ENCODE measurements around the gene SLCO2A1. TPM values are rescaled to one million over a fixed set of nuclear protein-coding genes. Genes with fewer than 3 reads are reported as not detected.

SLCO2A1 gene
- total RNA-seq, 1 donor: not detected

DNA sequence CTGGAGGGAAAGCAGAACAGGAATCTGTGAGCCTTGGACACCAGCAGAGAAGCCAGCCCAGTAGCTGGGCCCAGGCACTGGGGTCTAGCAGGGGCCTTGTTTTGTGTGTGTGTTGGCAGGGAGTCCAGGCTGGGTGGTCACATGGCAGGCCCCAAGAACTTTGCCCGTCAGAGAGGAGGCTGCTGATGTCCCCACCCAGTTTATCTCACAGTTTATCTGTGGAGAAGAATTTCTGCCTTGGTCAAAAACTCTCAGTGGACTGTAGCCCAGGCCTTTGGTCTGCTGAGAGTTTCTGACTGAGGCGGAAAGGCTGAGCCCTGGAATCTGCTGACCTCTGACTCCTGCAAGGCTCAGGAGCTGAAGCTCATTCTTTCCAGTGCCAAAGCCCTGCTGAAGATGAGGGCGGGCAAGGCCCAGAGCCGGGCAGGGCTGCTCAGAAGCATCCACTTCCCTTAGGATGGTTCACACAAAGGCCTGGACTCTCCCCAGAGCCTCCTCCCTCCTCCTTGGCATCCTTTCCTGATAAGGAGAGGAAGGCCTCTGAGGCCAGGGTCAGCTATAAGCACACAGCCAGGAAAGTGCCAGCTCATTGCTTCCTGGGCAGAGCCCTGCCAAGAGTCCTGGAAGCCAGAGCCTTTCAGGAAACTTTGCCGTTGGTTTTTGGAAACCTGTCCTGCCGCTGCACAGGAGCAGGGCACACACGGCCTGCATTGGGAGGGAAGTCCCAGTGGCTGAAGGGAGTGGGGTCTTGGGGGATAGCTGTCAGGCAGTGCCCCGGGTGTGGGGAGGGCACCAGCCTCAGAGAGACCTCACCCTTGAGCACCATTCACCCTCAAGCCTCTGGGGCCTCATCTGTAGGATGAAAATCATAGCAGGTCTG lies 37.2 kb upstream of the SLCO2A1 start:
- Histone ChIP-seq H3K4me3 (ENCODE audit: low read length) (no peak overlapping the region), H3K9me3 (ENCODE audit: low read depth, low read length) (no peaks in the 10 kb centered on the region), H3K27me3 (ENCODE audit: insufficient read depth, low read length) (no peaks in the 10 kb centered on the region), H3K4me1 (ENCODE audit: insufficient read depth, low read length) (no peaks in the 10 kb centered on the region)

DNA sequence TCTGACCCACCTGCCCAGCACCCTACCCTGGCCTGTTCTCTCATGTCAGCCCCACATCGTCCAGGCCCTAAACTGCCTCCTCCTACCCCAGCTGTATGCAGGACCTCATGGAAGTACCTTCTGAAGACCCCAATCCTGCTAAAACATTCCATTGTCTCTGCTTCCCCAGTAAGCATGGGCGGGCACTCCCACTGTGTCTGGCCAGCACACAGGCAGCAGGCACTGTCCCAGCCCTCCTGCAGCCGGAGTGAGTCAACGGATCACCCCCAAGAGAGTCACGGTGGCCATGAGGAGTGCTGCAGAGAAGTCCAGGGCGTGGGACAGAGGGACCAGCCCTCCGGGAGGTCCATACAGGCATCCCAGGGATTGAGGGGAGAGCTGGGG lies 36.4 kb upstream of the SLCO2A1 start:
- Histone ChIP-seq H3K27me3 (ENCODE audit: insufficient read depth, low read length) (no peaks in the 10 kb centered on the region), H3K4me1 (ENCODE audit: insufficient read depth, low read length) (no peaks in the 10 kb centered on the region), H3K9me3 (ENCODE audit: low read depth, low read length) (no peaks in the 10 kb centered on the region), H3K4me3 (ENCODE audit: low read length) (no peak overlapping the region)

DNA sequence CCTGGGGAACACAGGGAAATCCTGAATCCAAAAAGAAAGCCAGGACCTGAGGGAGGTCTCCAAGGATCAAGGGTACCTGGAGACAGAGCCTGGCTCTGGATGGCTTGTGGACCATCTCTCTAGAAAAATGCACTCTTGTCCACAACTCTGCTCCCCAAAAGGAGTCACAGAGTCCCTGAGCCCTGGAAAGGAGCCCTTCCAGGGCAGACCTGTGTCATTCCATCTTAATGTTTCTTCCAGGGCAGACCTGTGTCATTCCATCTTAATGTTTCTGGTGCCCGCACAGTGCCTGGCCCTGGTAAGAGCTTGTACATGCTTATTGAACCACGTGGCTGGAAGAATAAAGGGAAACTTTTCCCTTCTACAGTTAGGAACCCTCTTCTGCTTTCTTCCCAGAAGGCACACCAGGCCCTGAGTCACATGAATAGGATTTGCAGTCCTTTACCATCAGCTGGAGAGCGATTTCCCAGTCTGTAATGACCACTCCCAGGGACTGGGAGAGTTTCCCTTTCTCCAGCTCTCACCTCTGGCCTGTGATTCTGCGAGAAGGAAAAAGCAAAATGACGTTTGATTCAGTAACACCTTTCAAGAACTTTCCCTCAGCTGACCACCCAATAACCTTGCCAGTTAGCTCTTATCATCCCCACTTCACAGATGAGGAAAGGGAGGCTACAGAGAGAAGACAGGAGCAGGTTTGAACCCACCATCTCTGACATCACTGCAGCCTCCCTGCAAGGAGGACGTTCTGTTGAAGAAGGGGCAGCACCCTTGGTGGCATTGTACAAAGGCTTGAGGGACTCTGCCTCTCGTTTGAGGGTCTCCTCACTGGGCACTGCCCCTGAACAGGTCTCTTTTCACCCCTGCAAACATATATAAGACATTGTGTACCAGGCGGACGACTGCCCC lies 35.8 kb upstream of the SLCO2A1 start:
- Histone ChIP-seq H3K4me3 (ENCODE audit: low read length) (no peak overlapping the region), H3K27me3 (ENCODE audit: insufficient read depth, low read length) (no peaks in the 10 kb centered on the region), H3K9me3 (ENCODE audit: low read depth, low read length) (no peaks in the 10 kb centered on the region), H3K4me1 (ENCODE audit: insufficient read depth, low read length) (no peaks in the 10 kb centered on the region)

DNA sequence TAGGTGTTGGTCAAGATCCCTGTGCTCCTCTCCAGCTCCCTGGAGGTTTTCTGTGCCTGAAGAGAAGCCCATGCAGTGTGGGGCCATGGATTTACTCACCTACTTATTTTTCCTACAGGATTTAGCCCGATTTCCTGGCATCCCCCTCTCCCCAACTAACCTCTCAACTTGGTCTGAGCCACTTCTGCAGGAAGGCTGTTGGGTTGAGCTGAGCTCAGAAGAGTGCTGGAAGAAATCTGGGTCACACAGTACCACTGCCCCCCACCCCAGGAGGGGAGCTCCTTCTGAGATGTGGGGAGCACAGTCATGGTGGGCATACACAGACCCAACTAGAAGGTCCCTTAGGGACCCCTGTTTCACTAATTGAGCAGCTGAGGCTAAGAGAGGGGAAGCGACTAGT lies 34.4 kb upstream of the SLCO2A1 start:
- H3K4me1 ChIP-seq (ENCODE audit: insufficient read depth, low read length): no peaks in the 10 kb centered on the region
- no peaks in the 10 kb centered on the region for H3K9me3 ChIP-seq (ENCODE audit: low read depth, low read length)
- H3K27me3 ChIP-seq (ENCODE audit: insufficient read depth, low read length): no peaks in the 10 kb centered on the region
- no peak overlapping the region for H3K4me3 ChIP-seq (ENCODE audit: low read length)

DNA sequence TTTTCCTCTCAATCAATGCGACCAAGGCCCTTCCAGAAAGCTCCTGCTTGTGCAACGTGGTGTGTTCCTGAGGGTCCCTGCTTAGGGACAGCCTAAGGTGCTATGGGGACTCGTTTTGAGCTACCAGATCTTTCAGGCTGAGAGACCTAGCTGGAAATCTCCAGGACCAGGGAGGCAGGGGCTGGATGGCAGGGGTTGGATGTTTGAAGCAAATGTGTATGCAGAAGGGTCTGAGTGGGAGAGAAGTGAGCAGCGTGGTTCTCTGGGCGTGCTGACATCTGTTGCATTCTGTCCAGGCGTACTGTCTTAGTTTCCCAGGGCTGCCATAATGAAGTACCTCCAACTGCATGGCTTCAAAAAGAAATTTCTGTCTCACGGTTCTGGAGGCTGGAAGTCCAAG lies 31.7 kb upstream of the SLCO2A1 start:
- no peak overlapping the region for H3K4me3 ChIP-seq (ENCODE audit: low read length)
- H3K27me3 ChIP-seq (ENCODE audit: insufficient read depth, low read length): no peaks in the 10 kb centered on the region
- no peaks in the 10 kb centered on the region for H3K4me1 ChIP-seq (ENCODE audit: insufficient read depth, low read length)
- no peaks in the 10 kb centered on the region for H3K9me3 ChIP-seq (ENCODE audit: low read depth, low read length)

DNA sequence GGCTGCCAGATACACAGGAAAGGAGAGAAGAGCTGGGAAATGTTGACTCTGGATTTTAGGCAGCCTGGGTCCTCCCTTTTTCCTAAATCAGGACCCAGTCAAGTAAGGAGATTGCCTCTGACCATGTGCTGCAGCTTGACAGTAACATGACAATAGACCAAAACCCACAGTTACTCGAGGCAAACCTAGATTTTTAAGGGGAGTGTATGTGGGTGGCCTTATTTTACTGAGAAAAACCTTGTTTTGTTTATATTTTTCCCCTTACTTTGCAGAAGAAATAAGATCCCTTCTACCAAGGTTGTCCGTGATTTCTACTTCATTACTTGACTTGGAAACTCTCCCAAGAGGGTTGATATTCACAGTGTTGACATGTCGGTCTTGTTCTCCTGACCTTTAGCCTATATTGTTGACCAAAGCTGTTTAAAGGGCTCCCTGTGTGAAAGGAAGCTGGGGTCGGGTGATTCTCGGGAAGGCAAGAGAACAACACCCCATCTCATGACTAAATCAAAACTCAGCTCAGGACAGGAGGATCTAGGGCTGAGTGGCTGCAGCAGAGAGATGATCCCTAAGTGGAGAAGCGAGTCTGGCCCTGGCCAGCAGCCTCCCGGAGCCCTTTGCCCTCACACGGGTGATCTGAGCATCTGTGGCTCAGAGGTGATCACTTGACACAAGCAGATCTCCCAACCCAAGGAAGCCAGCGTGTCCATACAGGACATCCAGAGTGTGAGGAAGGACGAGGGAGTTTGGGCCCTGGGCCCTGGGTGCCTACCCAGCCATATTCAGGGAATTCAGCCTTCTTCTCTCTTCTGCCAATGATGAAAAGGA lies 31.0 kb upstream of the SLCO2A1 start:
- Histone ChIP-seq H3K27me3 (ENCODE audit: insufficient read depth, low read length) (no peaks in the 10 kb centered on the region), H3K9me3 (ENCODE audit: low read depth, low read length) (no peaks in the 10 kb centered on the region), H3K4me3 (ENCODE audit: low read length) (no peak overlapping the region), H3K4me1 (ENCODE audit: insufficient read depth, low read length) (no peaks in the 10 kb centered on the region)

DNA sequence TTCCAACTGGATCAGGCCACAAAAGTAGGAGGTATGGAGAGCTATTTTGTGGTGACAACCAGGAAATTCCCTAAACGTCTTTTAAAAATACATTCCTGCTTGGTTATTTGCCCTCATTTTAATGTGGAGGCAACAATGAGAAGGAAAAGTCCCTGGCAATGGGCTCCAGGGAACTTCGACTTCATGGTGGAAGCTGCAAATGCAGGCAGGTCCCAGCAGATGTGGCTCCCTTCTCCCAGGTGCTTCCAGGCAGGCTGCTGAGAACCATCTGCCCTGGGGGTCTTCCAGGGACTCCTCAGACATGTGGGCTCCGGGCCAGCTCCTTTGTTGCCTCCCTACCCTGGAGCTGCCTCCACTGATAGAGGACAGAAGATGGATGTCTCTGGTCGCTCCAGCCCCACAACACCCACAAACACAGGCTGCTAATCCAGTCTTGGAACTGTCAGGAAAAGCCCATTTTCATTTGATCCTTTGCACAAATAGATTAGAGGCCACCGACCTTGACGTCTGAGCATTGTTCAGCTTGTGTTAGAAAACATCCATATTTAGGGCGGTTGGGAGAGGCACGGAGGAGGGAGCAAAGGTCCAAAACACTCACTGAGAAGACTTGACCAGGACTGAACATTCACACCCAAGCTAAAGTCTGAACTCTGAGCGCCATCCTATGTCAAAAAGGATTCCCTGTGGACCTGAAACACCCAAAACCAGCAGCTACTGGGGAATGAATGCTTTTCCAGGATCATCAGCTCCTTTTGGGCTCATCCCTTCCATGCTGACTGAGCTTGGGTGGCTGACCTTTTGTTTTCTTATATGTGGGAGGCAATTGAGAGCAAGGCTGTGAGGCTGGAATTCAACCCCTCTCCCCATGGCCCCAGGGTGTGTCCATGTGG lies 30.2 kb upstream of the SLCO2A1 start:
- H3K9me3 ChIP-seq (ENCODE audit: low read depth, low read length): no peaks in the 10 kb centered on the region
- H3K4me3 ChIP-seq (ENCODE audit: low read length): no peak overlapping the region
- no peaks in the 10 kb centered on the region for H3K27me3 ChIP-seq (ENCODE audit: insufficient read depth, low read length)
- no peaks in the 10 kb centered on the region for H3K4me1 ChIP-seq (ENCODE audit: insufficient read depth, low read length)

DNA sequence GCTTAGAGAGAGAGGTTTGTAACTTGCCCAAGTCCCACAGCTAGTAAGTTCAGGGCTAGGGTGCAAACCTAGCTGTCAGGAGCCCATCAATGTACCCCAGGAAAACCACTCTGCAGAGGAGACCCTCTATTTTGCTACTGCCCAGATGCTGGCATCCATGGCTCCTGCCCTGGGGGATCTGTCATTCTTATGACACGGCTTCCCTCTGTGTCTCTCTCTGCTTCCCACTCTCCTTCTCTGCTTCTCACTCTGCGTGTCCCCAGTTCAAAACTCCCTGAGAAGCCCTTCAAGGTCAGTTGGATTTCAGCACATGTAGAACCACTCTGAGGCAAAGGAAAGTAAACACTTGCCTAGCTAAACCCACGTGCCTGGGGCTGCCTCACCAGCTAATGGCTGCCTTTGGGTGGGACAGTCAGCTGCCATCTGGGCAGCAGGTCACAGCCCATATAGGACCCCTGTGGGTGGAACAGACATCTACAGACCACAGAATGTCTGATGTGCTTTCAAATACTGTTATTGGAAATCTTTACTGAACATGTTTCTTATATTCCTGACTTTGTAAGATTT lies 29.4 kb upstream of the SLCO2A1 start:
- Histone ChIP-seq H3K27me3 (ENCODE audit: insufficient read depth, low read length) (no peaks in the 10 kb centered on the region), H3K9me3 (ENCODE audit: low read depth, low read length) (no peaks in the 10 kb centered on the region), H3K4me1 (ENCODE audit: insufficient read depth, low read length) (no peaks in the 10 kb centered on the region), H3K4me3 (ENCODE audit: low read length) (no peak overlapping the region)

DNA sequence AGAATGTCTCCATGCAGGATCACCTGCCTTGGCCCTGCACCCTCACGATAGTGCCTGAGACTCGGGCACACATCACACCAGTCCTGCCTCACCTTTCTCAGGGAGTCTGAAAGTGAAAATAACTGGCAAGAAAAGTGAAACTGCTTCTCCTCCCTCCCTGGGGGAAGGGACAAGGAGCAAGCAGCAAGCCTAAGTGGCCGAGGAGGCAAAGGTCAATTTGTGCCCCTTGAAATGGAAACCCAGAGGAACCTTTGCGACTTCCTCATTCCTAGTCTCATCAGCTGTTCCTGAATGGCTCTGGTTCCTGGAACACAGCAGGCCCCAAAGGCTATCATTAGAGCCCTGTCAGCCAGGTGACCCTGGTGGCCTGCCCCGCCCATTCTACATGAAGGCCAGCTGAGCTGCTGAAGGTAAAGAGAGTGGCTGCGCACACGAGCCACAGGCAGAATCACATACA lies 28.0 kb upstream of the SLCO2A1 start:
- H3K9me3 ChIP-seq (ENCODE audit: low read depth, low read length): no peaks in the 10 kb centered on the region
- H3K4me3 ChIP-seq (ENCODE audit: low read length): no peak overlapping the region
- H3K4me1 ChIP-seq (ENCODE audit: insufficient read depth, low read length): no peaks in the 10 kb centered on the region
- no peaks in the 10 kb centered on the region for H3K27me3 ChIP-seq (ENCODE audit: insufficient read depth, low read length)

DNA sequence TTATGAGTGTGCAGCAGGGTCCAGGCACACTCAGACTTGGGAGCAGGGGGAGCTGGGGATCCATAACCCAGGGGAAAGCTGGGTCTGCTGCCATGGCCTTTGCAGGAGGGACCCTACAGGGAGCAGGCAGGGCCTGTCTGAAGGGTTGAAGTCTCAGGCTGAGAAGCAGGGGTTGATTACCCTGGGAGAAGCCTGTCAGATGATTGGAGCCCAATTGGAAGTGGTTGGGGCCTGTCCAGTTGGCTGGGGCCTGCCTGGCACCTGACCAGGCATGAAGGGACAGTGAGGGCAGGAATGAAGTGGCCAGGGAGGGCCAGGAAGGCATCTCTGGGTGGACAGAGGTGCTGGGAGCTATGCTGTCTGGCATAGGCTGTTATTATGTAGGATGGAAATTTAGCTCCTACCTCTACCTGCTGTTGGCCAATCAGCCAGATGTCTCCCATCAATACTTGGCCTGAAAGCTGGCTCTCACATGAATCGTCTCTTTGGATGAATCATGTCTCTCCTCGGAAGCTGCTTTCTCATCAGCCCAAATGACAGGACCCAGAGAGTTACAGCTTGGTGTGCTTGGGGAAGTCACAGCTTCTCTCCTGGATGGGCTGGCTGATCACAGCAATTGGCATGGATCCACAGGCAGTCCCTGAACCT lies 27.4 kb upstream of the SLCO2A1 start:
- H3K4me1 ChIP-seq (ENCODE audit: insufficient read depth, low read length): no peaks in the 10 kb centered on the region
- H3K4me3 ChIP-seq (ENCODE audit: low read length): no peak overlapping the region
- no peaks in the 10 kb centered on the region for H3K9me3 ChIP-seq (ENCODE audit: low read depth, low read length)
- H3K27me3 ChIP-seq (ENCODE audit: insufficient read depth, low read length): no peaks in the 10 kb centered on the region

DNA sequence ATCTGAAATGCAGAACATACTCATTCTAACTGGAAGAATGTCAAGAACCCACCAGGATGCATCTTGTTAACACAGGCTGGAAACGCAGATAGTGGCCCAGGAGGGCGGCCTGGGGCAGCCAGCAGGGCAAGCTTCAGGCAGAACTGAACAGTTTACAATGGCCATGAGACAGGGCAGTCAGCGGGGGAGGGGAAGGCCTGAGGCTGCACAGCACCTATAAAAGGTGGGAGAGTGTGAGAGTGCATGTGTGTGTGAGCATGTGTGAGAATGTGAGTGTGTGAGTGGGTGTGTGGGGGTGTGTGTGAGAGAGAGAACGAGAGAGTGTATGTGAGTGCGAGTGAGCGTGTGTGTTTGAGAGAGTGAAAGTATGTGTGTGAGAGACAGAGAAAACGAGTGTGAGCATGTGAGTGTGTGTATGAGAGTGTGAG lies 26.8 kb upstream of the SLCO2A1 start:
- Histone ChIP-seq H3K4me3 (ENCODE audit: low read length) (no peak overlapping the region), H3K27me3 (ENCODE audit: insufficient read depth, low read length) (no peaks in the 10 kb centered on the region), H3K9me3 (ENCODE audit: low read depth, low read length) (no peaks in the 10 kb centered on the region), H3K4me1 (ENCODE audit: insufficient read depth, low read length) (no peaks in the 10 kb centered on the region)

DNA sequence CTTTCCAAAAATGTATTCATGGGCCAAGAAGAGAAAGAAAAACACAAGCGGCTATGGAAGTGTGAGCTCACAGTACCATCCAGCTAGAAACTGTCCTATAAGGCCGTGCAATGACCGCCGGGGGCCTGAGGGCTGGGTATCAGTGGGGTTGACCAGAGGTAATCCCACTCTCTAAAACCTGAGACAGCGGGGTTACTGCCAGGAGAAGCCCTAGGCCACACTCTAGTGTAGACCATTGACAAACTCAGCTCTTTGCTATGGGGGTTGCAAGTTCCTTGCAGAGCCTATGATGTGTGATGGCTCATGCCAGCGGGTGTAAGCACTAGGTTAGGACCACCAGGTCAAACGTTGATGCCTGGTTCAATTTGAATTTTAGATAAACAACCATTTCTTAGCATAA lies 25.9 kb upstream of the SLCO2A1 start:
- Histone ChIP-seq H3K4me3 (ENCODE audit: low read length) (no peak overlapping the region), H3K9me3 (ENCODE audit: low read depth, low read length) (no peaks in the 10 kb centered on the region), H3K4me1 (ENCODE audit: insufficient read depth, low read length) (no peaks in the 10 kb centered on the region), H3K27me3 (ENCODE audit: insufficient read depth, low read length) (no peaks in the 10 kb centered on the region)

DNA sequence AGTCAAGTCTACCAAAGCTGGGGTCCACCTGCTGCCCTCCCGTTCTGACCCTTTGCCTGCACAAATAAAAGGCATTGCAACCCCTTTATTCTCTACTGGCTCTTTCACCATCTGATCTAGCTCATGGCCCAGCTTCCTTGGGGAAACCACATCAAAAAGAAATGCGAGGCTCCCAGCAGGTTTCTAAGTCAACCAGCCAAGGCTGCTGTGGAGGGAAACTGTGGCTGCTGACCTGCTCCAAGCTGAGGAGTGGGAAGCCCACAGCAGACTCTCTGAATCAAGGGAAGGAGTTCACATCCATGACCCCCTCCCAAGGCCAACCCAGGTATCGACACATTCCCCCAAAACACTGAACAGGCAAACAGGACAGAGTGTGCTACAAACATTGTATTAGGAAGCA lies 25.2 kb upstream of the SLCO2A1 start:
- H3K4me1 ChIP-seq (ENCODE audit: insufficient read depth, low read length): no peaks in the 10 kb centered on the region
- H3K4me3 ChIP-seq (ENCODE audit: low read length): no peak overlapping the region
- no peaks in the 10 kb centered on the region for H3K27me3 ChIP-seq (ENCODE audit: insufficient read depth, low read length)
- H3K9me3 ChIP-seq (ENCODE audit: low read depth, low read length): no peaks in the 10 kb centered on the region
